ENCODE results near the gene PRUNE2.

PRUNE2 gene

DNA sequence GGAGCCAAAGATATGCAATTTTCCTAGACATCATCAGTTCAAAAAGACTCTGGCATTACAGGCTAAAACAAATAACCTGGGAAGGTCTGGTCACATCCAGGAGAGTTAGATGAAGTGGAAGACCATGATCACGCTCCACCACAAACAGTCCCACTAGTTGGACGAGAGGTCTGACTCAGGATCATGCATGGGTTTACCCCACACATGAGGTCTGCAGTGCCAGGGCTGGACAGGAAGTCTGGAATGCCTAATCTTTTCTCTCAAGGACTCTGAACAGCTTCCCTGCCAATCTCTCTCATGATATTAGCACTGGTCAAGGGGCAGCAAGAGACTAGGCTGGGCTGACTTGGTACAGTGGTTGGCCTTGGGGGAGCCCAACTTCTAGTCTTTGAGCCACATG is 7.1 kb downstream of the PRUNE2 start:
- DNase-seq (ENCODE audit: low read depth) = no peak

DNA sequence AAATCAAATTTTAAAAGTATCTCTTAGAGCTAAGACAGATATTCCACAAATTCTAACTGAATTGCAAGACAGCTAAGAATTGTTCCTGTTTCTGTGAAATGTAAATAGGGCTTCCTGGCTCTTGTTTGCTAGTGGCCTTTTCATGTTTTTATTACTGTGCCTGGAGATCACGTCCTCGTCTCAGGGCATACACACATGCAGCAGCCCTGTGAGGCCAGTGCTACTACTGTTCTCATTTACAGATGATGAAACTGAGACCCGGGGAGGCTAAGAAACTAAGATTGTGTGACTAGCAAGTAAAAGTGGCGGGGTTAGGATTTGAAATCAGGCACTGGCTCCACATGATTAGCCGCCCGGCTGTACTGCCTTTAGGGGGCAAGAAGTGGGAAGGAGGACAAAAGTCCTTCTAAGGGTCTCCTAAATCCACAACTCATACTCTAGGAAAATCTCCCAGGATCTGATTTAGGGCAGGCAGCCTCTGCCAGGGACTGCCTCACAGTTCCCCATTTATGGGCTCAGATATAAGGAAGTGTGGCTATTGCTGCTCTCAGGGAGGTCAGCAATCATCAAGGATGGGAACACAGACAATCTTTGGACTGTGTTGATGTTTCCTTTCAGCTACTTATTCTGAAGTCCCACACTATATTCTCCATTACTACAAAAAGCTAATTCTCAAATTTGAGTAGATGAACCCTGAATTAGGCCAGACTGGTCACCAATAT is 7.9 kb downstream of the PRUNE2 start:
- no peak for DNase-seq (ENCODE audit: low read depth)

DNA sequence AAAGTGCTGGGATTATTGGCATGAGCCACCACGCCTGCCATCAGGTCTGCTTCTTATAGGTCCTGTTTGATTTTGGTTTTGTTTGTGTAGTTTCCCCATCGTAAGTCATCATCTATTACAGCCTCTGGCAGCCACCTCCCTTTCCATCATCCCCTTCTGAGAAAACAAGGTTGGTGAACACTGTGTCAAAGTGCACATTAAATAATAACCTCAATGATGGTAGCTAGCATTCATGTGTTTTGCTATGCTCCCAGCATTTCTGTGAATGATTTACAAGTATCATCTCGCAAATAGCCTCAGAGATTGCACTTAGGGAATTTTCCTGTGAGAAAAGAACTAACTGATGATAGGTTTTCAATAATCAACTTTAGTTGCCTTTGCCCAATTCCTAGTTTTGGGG is 9.9 kb downstream of the PRUNE2 start:
- no peak for DNase-seq (ENCODE audit: low read depth)

DNA sequence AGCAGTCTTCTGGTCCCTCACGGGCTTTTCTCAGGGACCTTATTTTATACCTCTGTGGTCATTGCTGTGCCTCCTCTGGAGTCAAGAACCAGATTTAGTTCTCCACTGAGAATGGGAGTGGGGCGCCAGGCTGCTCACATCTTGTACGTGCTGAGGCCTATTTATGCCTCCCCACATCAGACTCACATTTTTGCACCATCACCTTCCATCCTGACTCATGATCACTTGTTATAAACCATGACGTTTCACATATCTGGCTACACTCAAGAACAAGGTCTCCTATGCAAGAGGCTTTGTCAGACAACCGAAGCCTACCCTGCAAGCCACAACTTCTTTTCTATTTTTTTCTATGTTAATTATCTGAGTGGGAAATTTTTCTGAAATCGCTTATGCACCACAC is 10.7 kb downstream of the PRUNE2 start:
- no peak for DNase-seq (ENCODE audit: low read depth)

DNA sequence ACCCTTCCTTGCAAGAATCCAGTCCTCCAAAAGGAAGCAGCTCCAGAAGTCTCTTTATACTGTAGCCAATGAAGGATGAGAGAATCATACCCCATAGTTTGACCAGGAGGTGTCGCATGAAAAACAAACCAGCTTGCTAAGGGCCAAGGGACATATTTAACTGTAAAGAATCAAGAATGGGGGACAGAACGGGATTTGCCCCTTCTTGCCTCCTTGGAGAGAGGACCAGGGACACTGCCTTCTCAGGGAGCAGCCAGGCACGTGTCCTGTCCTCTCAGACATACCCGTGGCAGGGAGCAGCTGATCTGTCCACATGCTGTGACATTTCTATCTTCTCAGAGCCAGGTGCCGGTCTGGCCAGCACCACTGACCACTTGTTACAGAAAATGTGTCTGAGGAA is 11.7 kb downstream of the PRUNE2 start:
- DNase-seq (ENCODE audit: low read depth) = no peak

DNA sequence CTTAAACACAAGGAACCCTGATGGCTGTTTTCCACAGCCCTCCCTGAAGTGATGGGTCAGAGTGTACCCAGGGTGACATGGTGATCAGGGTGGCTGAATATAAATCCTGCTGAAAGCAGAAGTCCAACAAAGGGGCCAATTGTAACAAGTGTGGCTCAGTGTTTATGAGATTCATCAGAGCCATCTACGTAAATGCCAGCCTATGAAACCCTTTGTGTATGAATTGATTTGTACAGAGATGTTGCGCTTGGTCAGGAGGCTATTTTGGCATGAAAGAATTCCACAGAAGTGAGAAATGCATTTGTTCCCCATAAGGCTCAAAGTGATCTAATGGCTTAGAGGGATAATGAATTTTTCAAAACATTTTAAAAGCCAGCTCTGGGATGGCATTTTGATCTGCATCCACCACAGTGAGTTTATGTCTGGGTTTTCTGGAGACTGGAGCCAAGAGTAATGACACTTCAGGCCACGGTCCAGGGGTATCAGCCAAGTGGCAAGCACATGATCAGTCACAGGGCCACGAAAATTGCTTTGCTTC is 12.4 kb downstream of the PRUNE2 start:
- no peak for DNase-seq (ENCODE audit: low read depth)

DNA sequence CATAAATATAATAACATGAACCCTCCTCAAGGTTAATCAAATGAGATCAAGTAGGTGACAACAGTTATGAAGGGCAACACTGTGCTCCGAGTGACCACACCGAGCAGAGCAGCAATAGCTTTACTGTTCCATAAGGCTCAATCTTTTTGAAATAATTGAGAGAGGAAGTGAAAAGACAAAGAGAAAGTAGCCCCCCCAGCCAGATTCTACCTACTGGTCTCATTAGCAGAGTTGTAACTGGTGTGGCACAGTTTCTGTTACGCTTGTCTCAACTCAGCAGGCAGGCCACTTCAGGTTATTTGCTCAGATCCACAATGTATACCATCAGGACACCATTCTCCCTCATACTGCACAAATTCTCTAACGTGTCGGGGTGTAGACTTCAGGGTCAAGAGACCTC is 14.0 kb downstream of the PRUNE2 start:
- no peak for DNase-seq (ENCODE audit: low read depth)

DNA sequence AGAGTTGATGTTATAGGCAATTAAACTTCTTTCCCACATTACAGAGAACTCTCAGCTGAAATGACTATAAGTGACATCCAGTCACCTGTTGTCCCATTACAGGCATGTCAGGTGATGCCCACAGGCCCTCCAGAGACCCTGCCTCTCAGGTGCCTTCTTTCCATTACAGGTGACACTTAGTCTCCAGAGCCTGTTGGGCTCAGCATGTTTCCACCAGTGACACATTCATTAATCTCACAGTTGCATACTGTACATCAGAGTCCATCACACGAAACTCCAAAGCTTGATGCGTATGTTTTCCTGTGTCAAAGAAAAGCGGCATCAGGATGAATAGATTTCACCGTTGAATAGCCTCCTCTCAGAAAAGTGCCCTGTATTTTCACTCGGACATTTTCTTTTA is 14.6 kb downstream of the PRUNE2 start:
- DNase-seq (ENCODE audit: low read depth) = no peak

DNA sequence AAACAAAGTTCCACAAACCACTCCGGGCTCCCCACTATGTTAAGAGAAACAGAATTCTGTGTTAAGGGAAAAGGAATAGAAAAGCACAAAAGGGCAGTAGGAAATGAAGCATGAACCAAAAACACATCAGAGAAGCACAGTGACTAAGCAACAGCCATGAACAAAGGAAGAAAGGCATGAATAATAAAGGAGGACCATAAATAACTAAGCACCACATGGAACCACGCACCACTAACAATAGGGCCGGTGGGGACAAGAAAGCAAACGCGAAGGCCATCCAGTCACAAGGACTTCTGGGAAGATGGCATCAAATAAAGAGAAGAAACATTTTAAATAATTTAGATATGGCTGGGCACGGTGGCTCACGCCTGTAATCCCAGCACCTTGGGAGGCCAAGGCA is 18.0 kb downstream of the PRUNE2 start:
- no peak for DNase-seq (ENCODE audit: low read depth)

DNA sequence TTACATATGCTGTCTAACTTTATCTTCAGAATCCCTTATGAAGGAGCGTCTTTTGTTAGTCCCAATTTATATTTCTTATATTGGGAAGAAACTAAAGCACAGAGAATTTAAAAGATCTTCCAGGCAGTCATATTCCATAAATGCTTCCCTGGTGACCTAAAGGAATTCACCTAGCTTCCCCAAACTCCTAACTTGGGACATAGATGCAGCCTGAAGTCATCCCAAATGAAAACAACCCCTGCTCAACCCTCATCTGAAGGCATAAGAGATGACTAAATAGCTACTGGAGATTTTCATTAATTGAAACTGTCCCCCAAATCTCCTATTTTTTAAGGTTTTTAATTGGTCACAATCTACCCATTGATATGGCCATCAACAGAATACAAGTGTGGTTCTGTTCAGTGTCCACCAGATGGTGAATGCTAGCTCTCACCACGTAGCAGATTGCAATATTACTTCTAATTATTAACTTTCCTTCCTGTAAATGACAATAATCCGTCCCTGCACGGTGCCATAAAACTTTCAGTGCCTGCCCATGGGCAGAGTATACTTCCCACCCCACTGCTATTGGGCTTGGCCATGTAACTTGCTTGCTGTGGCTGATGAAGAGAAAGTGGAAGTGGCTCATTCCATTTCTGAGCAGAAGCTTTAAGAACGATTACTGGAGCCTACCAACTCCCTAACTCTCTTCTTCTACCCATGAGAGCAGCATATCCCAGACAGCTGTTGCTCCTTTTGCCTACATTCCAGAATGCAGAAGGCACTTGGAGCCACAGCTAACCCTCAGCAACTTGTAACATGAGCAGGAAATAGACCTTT is 18.7 kb downstream of the PRUNE2 start:
- no peak for DNase-seq (ENCODE audit: low read depth)

DNA sequence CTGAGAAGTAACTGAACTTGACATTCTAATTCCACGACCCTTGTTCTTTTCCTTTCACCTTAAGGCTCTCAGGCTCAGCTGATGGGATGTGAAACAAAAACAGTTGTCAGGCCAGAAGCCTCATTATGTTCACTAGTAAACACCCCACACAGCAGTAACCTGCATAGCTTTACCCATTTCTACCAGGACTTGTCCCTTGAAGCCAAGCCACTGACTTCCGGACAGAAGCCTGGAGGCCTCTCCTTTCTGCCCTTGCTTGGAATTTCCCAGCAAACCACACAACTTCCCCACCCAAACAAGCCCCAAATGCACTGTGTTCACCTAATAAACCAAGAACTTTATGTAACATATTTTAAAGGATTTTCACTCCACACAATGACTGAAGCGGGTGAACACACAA is 19.6 kb downstream of the PRUNE2 start:
- DNase-seq (ENCODE audit: low read depth) = no peak

DNA sequence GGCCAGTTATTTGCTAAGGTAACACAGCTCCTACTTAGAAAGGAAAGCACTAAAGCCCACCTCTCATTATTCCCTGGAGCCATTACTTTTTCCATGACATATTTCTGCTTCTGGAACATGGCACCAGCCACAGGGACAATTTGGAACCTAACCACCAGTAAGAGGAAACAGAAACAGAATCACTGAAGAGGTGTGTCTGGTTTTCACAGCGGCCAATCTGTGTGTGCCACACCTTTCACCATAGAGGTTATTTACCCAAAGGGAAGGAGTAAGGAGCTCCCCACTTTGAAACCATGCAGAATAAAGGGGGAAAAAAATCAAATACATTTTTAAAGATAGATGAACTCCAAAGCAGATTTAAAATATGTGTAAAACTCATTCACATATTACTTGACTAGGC is 21.1 kb downstream of the PRUNE2 start:
- no peak for DNase-seq (ENCODE audit: low read depth)

DNA sequence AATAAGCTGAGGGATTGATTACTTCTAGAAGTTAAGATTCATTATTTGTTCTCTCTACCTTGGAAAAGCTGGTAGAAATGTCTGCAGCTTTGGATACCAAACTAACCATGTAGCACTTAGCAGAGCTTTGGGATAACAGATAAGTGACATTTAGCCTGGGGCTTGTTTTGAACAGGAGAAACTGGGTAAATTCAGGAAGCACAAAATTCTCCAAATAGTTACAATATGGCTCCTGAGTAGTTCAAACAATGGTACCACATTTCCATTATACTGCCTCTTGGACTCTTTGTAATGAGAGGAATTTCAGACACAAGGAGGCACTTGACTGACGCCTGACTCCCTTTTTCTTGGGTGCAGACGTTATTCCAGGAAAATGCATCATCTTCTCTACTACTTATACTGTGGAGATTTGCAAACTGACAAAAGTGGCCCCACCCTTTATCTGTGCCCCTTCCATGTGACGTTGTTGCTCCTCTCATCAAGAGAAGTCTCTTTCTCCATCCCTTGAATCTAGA is 22.5 kb downstream of the PRUNE2 start:
- DNase-seq (ENCODE audit: low read depth) = no peak

DNA sequence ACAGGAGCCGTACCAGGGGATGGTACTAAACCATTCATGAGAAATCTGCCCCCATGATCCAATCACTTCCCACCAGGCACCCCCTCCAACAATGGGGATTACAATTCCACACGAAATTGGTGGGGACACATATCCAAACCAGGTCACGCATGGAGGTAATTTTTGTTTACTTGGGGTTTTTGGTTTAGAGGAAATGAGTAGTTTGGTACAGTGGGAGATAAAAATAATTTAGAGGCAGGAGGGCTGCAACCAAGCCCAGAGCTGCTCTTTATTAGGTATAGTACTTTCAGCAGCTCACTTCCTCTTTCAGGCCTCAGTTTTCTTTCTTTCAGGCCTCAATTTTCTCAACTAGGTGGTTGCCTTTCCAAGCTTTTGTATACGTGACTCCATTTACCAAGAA is 23.2 kb downstream of the PRUNE2 start:
- DNase-seq (ENCODE audit: low read depth) = no peak

DNA sequence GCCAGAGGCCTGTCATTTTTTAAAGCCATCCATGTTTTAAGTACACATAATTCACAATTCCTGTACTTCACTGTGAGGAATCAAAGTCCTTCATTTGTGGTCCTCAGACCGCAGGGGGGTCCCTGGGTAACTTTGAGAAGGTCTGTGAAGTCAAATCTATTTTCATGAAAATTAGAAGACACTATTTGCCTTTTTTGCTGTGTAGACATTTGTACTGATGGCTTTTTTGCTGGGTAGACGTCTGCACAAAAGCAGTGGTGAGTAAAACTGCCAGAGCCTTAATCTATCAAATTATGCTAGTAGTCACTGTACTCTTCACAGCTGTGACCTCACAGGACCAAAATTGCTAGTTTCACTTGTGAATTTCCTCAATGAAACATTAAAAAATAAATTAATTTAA is 25.7 kb downstream of the PRUNE2 start:
- no peak for DNase-seq (ENCODE audit: low read depth)

DNA sequence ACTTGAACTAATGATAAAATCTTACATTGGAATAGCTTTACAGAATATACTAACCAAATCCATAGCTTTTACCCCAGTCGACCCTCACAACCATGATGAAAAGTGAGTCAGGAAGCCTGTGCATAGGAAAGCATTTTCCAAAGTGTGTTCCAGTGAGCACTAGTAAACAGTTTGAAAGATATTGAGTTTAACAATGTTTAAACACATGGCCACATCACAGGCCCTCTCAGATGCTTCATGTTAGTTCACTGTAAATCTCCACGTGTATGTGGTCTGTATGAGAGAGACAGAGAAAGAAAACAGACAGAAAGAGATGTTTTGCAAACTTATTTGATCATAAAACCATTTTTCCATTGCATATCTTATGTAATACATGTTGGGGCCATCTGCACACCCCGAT is 27.0 kb downstream of the PRUNE2 start:
- no peak for DNase-seq (ENCODE audit: low read depth)

DNA sequence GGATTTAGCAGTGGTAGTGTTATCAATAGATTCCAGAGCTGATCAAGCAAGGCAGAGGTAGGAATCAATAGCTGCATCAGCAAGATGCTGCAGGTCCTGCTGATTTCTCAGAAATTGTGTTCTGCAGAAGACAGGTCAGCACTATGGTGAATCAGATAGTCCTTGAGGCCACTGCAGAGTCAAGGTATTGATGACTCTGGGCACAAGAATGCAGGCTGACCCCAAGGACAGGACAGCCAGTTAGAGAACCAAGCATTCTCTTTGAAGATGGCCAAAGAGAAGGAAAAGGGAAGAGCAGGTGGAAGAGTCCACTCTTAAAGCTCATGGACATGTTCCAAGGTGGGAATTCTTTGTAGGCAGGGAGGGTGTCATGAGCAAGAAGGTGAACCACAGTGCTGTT is 28.0 kb downstream of the PRUNE2 start:
- DNase-seq (ENCODE audit: low read depth) = no peak

DNA sequence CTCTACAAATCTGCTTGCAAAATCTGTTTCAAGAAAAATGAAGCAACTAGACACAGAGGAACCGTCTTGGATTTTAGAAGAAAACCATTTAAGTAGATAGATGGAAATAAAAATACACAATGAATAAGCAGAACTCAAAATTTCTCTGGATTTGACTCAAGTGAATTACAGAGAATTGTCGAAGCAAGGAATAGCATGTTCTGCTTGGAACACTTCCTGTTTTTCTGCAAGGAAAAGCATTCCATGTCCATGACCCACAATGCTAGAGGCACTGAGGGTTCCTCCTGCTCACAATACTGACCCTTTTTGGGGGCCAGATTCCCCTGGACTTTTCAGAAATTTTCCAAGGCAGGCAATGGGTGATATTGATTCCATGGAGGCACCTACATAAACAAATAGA is 29.8 kb downstream of the PRUNE2 start:
- no peak for DNase-seq (ENCODE audit: low read depth)

DNA sequence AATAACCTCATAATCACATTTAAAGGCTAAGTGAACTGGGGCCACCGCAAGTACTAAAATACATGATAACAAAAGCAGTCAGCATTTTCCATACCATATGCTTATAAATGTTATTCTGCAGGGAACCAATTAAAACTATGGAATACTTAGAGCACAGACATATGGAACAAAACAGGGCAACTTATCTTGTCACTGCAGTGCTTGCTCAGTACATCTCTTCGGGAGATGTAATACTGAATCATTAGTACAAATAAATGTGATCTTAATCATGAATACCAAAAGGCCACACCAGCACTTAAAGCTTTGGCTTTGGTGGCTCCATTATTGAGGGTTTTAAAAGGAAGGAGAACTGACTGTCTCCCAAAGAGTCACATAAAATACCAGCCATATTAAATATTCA is 32.1 kb downstream of the PRUNE2 start:
- DNase-seq (ENCODE audit: low read depth) = no peak

DNA sequence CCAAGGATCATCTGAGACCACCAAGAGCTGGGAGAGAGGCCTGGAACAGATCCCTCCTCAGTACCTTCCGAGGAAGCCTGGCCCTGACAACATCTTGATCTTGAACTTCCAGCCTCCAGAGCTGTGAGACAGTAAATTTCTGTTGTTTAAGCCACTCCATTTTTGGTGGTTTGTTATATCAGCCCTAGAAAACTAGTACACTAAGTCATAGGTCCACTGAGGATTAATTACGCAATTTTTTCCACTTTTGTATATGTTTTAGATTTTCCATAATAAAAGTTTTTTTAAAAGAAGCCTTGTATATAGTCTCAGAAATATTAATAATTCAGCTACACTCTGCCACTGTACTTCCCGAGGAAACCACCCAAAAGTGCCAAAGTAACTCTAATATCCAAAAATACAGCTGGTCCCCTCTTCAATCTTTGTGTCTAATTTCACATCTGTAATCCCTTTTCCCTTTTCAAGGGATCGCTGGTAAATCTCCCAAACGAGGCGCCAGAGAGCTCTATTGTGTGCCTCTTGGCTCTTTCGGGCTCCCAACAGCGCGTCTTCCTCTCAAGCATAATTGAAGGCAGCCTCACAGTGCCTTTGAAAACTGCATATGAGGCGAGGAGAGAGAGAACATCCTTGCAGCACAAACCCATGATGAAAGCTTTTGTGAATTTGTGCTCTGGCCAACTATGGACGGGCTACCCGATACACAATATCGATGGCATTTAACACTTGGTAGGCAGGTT is 32.7 kb downstream of the PRUNE2 start:
- DNase-seq (ENCODE audit: low read depth) = no peak

DNA sequence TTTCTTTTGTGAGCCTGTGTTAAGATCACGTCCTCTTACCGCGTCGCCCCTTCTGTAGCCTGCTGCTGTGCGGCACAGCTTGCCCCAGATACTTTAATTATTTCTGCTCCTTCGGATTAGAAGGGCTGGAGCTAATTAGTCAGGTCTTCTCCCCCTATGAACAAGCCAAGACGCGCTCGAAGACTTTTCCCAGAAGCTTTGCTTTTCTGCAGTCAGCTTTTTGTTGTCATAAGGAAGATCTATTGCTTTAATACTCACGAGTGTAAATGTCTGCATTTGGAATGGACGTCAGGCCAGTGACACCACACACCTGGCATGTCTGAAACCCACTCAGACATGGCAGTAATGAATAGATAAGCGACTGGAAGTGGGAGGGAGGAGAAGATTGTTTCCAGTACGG is 37.0 kb downstream of the PRUNE2 start:
- DNase-seq (ENCODE audit: low read depth) = no peak

DNA sequence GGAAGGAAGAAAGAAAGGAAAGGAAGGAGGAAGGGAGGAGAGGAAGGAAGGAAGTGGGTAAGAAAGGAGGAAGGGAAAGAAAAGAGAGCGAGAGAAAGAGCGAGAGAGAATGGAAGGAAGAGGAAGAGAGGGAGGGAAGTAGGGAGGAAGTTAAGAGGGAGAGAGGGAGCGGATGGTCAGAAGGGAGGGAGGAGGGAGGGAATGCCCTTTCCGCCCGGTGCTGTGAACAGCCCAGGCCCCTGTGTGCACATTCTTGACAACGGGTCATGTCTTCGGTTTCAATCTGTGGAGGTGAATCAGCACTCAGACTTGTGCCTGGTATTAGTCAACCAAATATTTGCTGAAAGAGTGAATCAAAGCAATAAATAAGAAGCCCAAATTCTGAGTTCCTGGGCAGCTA is 39.2 kb downstream of the PRUNE2 start:
- peak; percentile 85 for DNase-seq (ENCODE audit: low read depth)

DNA sequence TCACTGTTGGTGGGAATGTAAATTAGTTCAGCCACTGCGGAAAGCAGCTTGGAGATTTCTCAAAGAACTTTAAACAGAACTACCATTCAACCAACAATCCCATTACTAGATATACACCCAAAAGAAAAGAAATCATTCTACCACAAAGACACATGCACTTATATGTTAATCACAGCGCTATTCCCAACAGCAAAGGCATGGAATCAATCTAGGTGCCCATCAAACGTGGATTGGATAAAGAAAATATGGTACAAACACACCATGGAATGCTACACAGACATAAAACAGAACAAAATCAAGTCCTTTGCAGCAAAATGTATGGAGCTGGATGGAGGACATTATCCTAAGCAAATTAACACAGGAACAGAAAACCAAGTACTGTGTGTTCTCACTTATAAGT is 42.1 kb downstream of the PRUNE2 start:
- no peak for DNase-seq (ENCODE audit: low read depth)

Data from HS-5 (cell line).